ENCODE data around the gene PLTP. TPM values are rescaled to one million over a fixed set of nuclear protein-coding genes. Genes with fewer than 3 reads are reported as not detected.
A peak's percentile ranks its signal among the peaks of the same experiment; 100 is the strongest.
"Not testable (repeated sequence)": the region's sequence is repeated elsewhere in the genome, so short reads cannot be mapped to it uniquely, and the experiment has no call there.

Gene PLTP
- polyA plus RNA-seq, 2 donors = 27.0 to 27.2 TPM

GRCh38 chr20:45901332-45901731 lies 10.6 kb downstream of the PLTP start:
- H3K9me3 ChIP-seq (ENCODE audit: control insufficient read depth in 2 of 2, insufficient read depth in 1 of 2, low read depth in 1 of 2, low read length in 1 of 2); H3K27ac ChIP-seq (ENCODE audit: low read depth in 2 of 2, low read length in 1 of 2); H3K4me1 ChIP-seq (ENCODE audit: control insufficient read depth in 2 of 2, insufficient read depth in 2 of 2, low read length in 1 of 2); H3K4me3 ChIP-seq (ENCODE audit: low read depth in 1 of 2, low read length in 2 of 2); H3K27me3 ChIP-seq (ENCODE audit: control insufficient read depth in 1 of 2, insufficient read depth in 2 of 2, low read length in 2 of 2): not testable (repeated sequence)
- 89 to 97% methylated on average over 6 of the region's 6 CpGs for WGBS, 2 donors
- H3K36me3 ChIP-seq (ENCODE audit: control insufficient read depth in 2 of 2, insufficient read depth in 2 of 2, low read length in 1 of 2) = peaks cover 17% of the 10 kb centered on the region in 2 donors

- H3K36me3 ChIP-seq (ENCODE audit: control insufficient read depth in 2 of 2, insufficient read depth in 2 of 2, low read length in 1 of 2) = peaks cover 14 to 20% of the 10 kb centered on the region in 2 donors
- WGBS, 2 donors = 81 to 90% methylated on average over 11 to 13 of the region's 13 CpGs
- H3K9me3 ChIP-seq (ENCODE audit: control insufficient read depth in 2 of 2, insufficient read depth in 1 of 2, low read depth in 1 of 2, low read length in 1 of 2) = no peaks in the 10 kb centered on the region
- no peak overlapping the region for H3K27ac ChIP-seq (ENCODE audit: low read depth in 2 of 2, low read length in 1 of 2)
- H3K4me1 ChIP-seq (ENCODE audit: control insufficient read depth in 2 of 2, insufficient read depth in 2 of 2, low read length in 1 of 2) = no peaks in the 10 kb centered on the region
- H3K27me3 ChIP-seq (ENCODE audit: control insufficient read depth in 1 of 2, insufficient read depth in 2 of 2, low read length in 2 of 2) = no peaks in the 10 kb centered on the region
- no peak overlapping the region for H3K4me3 ChIP-seq (ENCODE audit: low read depth in 1 of 2, low read length in 2 of 2)
Measured at GRCh38 chr20:45899046-45899835, 12.7 kb downstream of the PLTP start.

- 83 to 84% methylated on average over 12 of the region's 12 CpGs for WGBS, 2 donors
- Histone ChIP-seq H3K27me3 (ENCODE audit: control insufficient read depth in 1 of 2, insufficient read depth in 2 of 2, low read length in 2 of 2) (no peaks in the 10 kb centered on the region), H3K4me3 (ENCODE audit: low read depth in 1 of 2, low read length in 2 of 2) (no peak overlapping the region), H3K9me3 (ENCODE audit: control insufficient read depth in 2 of 2, insufficient read depth in 1 of 2, low read depth in 1 of 2, low read length in 1 of 2) (no peaks in the 10 kb centered on the region), H3K27ac (ENCODE audit: low read depth in 2 of 2, low read length in 1 of 2) (no peak overlapping the region), H3K36me3 (ENCODE audit: control insufficient read depth in 2 of 2, insufficient read depth in 2 of 2, low read length in 1 of 2) (peaks cover 19 to 24% of the 10 kb centered on the region in 2 donors), H3K4me1 (ENCODE audit: control insufficient read depth in 2 of 2, insufficient read depth in 2 of 2, low read length in 1 of 2) (peaks cover 0 to 2% of the 10 kb centered on the region in 2 donors)
Measured at GRCh38 chr20:45898285-45898684, 13.7 kb downstream of the PLTP start.

- 94% methylated on average over 7 of the region's 7 CpGs for WGBS, 2 donors
- Histone ChIP-seq H3K36me3 (ENCODE audit: control insufficient read depth in 2 of 2, insufficient read depth in 2 of 2, low read length in 1 of 2) (peaks cover 21 to 24% of the 10 kb centered on the region in 2 donors), H3K4me3 (ENCODE audit: low read depth in 1 of 2, low read length in 2 of 2) (no peak overlapping the region), H3K4me1 (ENCODE audit: control insufficient read depth in 2 of 2, insufficient read depth in 2 of 2, low read length in 1 of 2) (peaks cover 2 to 5% of the 10 kb centered on the region in 2 donors), H3K27ac (ENCODE audit: low read depth in 2 of 2, low read length in 1 of 2) (no peak overlapping the region), H3K27me3 (ENCODE audit: control insufficient read depth in 1 of 2, insufficient read depth in 2 of 2, low read length in 2 of 2) (no peaks in the 10 kb centered on the region), H3K9me3 (ENCODE audit: control insufficient read depth in 2 of 2, insufficient read depth in 1 of 2, low read depth in 1 of 2, low read length in 1 of 2) (no peaks in the 10 kb centered on the region)
Measured at GRCh38 chr20:45897692-45898091, 14.3 kb downstream of the PLTP start.

GRCh38 chr20:45897289-45897688 lies 14.7 kb downstream of the PLTP start:
- H3K4me3 ChIP-seq (ENCODE audit: low read depth in 1 of 2, low read length in 2 of 2) = no peak overlapping the region
- peaks cover 4 to 9% of the 10 kb centered on the region in 2 donors for H3K4me1 ChIP-seq (ENCODE audit: control insufficient read depth in 2 of 2, insufficient read depth in 2 of 2, low read length in 1 of 2)
- 72 to 82% methylated on average over 2 of the region's 2 CpGs for WGBS, 2 donors
- H3K27ac ChIP-seq (ENCODE audit: low read depth in 2 of 2, low read length in 1 of 2) = no peak overlapping the region
- H3K36me3 ChIP-seq (ENCODE audit: control insufficient read depth in 2 of 2, insufficient read depth in 2 of 2, low read length in 1 of 2) = peaks cover 22% of the 10 kb centered on the region in 2 donors
- H3K27me3 ChIP-seq (ENCODE audit: control insufficient read depth in 1 of 2, insufficient read depth in 2 of 2, low read length in 2 of 2) = no peaks in the 10 kb centered on the region
- no peaks in the 10 kb centered on the region for H3K9me3 ChIP-seq (ENCODE audit: control insufficient read depth in 2 of 2, insufficient read depth in 1 of 2, low read depth in 1 of 2, low read length in 1 of 2)

- Histone ChIP-seq H3K4me1 (ENCODE audit: control insufficient read depth in 2 of 2, insufficient read depth in 2 of 2, low read length in 1 of 2) (peaks cover 7 to 14% of the 10 kb centered on the region in 2 donors), H3K4me3 (ENCODE audit: low read depth in 1 of 2, low read length in 2 of 2) (no peak overlapping the region), H3K9me3 (ENCODE audit: control insufficient read depth in 2 of 2, insufficient read depth in 1 of 2, low read depth in 1 of 2, low read length in 1 of 2) (no peaks in the 10 kb centered on the region), H3K27me3 (ENCODE audit: control insufficient read depth in 1 of 2, insufficient read depth in 2 of 2, low read length in 2 of 2) (no peaks in the 10 kb centered on the region), H3K36me3 (ENCODE audit: control insufficient read depth in 2 of 2, insufficient read depth in 2 of 2, low read length in 1 of 2) (peaks cover 21 to 22% of the 10 kb centered on the region in 2 donors), H3K27ac (ENCODE audit: low read depth in 2 of 2, low read length in 1 of 2) (no peak overlapping the region)
- WGBS, 2 donors = 89 to 92% methylated on average over 14 of the region's 14 CpGs
Measured at GRCh38 chr20:45896641-45897161, 15.3 kb downstream of the PLTP start.

GRCh38 chr20:45894797-45895196 lies 17.2 kb downstream of the PLTP start:
- WGBS, 2 donors = 80 to 85% methylated on average over 12 of the region's 12 CpGs
- Histone ChIP-seq H3K27me3 (ENCODE audit: control insufficient read depth in 1 of 2, insufficient read depth in 2 of 2, low read length in 2 of 2) (no peaks in the 10 kb centered on the region), H3K4me3 (ENCODE audit: low read depth in 1 of 2, low read length in 2 of 2) (no peak overlapping the region), H3K27ac (ENCODE audit: low read depth in 2 of 2, low read length in 1 of 2) (no peak overlapping the region), H3K9me3 (ENCODE audit: control insufficient read depth in 2 of 2, insufficient read depth in 1 of 2, low read depth in 1 of 2, low read length in 1 of 2) (no peaks in the 10 kb centered on the region), H3K4me1 (ENCODE audit: control insufficient read depth in 2 of 2, insufficient read depth in 2 of 2, low read length in 1 of 2) (peaks cover 7 to 18% of the 10 kb centered on the region in 2 donors), H3K36me3 (ENCODE audit: control insufficient read depth in 2 of 2, insufficient read depth in 2 of 2, low read length in 1 of 2) (peaks cover 21 to 22% of the 10 kb centered on the region in 2 donors)

GRCh38 chr20:45893831-45894230 lies 18.1 kb downstream of the PLTP start:
- Histone ChIP-seq H3K4me3 (ENCODE audit: low read depth in 1 of 2, low read length in 2 of 2) (no peak overlapping the region), H3K27me3 (ENCODE audit: control insufficient read depth in 1 of 2, insufficient read depth in 2 of 2, low read length in 2 of 2) (no peaks in the 10 kb centered on the region), H3K27ac (ENCODE audit: low read depth in 2 of 2, low read length in 1 of 2) (no peak overlapping the region), H3K36me3 (ENCODE audit: control insufficient read depth in 2 of 2, insufficient read depth in 2 of 2, low read length in 1 of 2) (peaks cover 21% of the 10 kb centered on the region in 2 donors), H3K4me1 (ENCODE audit: control insufficient read depth in 2 of 2, insufficient read depth in 2 of 2, low read length in 1 of 2) (peaks cover 7 to 18% of the 10 kb centered on the region in 2 donors), H3K9me3 (ENCODE audit: control insufficient read depth in 2 of 2, insufficient read depth in 1 of 2, low read depth in 1 of 2, low read length in 1 of 2) (no peaks in the 10 kb centered on the region)
- 90 to 95% methylated on average over 4 of the region's 4 CpGs for WGBS, 2 donors

GRCh38 chr20:45892828-45893500 lies 19.0 kb downstream of the PLTP start:
- Histone ChIP-seq H3K27ac (ENCODE audit: low read depth in 2 of 2, low read length in 1 of 2) (peak overlapping the region in 1 of 2 donors; percentile 26), H3K4me3 (ENCODE audit: low read depth in 1 of 2, low read length in 2 of 2) (no peak overlapping the region), H3K36me3 (ENCODE audit: control insufficient read depth in 2 of 2, insufficient read depth in 2 of 2, low read length in 1 of 2) (peaks cover 18 to 20% of the 10 kb centered on the region in 2 donors), H3K27me3 (ENCODE audit: control insufficient read depth in 1 of 2, insufficient read depth in 2 of 2, low read length in 2 of 2) (no peaks in the 10 kb centered on the region), H3K9me3 (ENCODE audit: control insufficient read depth in 2 of 2, insufficient read depth in 1 of 2, low read depth in 1 of 2, low read length in 1 of 2) (no peaks in the 10 kb centered on the region), H3K4me1 (ENCODE audit: control insufficient read depth in 2 of 2, insufficient read depth in 2 of 2, low read length in 1 of 2) (peaks cover 7 to 18% of the 10 kb centered on the region in 2 donors)
- 64 to 68% methylated on average over 4 of the region's 4 CpGs for WGBS, 2 donors

Measured in esophagus (tissue), 2 donors.